NCI-H1930 (cell line): ENCODE data around the gene RAD51AP1.
"Not testable (repeated sequence)": the region's sequence is repeated elsewhere in the genome, so short reads cannot be mapped to it uniquely, and the experiment has no call there.

ENCODE experiments used
- DNase-seq, 2 experiments: peaks; one replicate each; lab custom pipeline; 2025; lab: John Stamatoyannopoulos, UW

RAD51AP1 gene, protein sequence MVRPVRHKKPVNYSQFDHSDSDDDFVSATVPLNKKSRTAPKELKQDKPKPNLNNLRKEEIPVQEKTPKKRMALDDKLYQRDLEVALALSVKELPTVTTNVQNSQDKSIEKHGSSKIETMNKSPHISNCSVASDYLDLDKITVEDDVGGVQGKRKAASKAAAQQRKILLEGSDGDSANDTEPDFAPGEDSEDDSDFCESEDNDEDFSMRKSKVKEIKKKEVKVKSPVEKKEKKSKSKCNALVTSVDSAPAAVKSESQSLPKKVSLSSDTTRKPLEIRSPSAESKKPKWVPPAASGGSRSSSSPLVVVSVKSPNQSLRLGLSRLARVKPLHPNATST

DNA sequence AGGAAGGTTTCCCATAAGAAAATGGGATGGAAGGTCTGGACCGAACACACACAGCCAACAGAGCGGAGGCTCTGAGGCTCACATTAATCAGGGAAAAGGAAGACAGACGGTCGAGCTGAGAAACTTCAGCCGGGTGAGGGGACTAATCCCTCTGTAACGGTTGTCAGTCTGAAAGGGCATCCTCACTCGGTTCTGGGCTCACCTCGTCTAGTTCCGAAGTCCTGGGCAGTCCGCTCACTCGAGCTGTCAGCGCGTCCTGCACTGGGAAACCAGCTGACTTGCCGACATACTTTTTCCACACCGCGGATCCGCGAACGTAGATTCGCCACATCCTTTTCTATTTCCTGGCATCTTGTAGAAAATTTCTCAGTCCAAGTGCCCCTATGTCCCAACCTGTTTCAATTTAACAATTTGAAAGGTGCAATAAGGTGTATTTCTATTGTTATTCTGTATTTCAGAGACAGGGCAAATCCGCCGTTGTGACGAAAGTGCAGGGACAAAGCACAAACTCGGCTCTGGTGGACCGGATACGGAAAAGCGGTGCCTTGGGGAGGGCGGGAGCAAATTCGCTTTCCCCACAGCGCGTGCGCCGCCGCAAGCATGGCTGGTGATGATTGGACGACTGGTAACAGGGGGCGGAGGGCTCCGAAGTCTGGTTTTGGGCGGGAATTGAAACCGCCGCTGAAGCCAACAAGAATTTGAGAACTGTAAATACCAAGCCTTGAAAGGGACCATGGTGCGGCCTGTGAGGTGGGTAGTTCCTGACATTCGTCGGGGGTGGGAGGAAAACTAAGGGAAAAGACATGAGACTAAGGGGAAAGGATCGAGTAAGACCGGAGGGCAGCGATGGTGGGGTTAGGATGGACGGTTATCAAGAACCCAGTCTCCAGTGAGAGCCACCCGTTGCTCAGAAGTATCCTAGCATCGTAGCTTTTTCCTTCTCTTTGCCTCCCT lies at the start of gene RAD51AP1:
TSS of gene RAD51AP1 (plus strand) at position 684 of the 954 bp plus-strand sequence. CDS start at position 734, 50 bp downstream.
- DNase-seq = peak; percentile 92 to 96

DNA sequence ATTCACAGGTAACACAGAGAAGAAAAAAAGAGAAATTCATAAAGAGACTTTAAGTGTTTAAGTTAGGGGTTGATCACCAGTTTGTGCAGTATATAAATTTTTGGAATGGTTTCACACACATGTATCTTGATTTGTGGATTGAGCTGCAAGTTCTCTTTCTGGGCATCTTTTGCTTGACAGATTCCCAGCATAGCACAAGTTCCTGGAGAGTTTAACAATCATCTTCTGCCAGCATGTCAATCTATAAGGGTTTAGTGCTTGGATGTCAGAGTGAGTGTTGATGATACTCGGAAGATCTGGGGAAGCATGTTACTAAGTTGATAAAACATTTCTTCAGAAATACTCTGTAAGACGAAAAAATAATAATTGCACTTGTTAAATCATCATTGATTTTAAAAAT lies 49.1 kb upstream of the RAD51AP1 start:
- DNase-seq = no peak

DNA sequence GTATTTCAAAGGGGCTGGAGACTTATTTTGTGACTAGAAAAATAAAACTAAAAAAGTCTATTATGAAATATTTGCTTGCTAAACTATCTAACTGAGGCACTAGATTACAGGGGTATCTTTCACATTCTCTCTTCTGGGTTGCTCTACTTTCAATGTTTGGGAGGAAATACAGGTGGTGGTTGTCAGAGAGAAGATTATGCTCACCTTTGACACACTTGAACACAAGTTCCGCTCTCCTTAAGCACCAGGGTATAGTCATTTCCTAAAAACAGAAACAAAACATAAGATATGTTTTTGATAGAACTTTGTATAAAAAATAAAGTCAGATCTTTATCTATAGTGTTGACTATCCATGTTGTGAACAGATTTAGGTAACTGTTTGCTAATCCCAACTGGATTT lies 47.7 kb upstream of the RAD51AP1 start:
- no peak for DNase-seq

DNA sequence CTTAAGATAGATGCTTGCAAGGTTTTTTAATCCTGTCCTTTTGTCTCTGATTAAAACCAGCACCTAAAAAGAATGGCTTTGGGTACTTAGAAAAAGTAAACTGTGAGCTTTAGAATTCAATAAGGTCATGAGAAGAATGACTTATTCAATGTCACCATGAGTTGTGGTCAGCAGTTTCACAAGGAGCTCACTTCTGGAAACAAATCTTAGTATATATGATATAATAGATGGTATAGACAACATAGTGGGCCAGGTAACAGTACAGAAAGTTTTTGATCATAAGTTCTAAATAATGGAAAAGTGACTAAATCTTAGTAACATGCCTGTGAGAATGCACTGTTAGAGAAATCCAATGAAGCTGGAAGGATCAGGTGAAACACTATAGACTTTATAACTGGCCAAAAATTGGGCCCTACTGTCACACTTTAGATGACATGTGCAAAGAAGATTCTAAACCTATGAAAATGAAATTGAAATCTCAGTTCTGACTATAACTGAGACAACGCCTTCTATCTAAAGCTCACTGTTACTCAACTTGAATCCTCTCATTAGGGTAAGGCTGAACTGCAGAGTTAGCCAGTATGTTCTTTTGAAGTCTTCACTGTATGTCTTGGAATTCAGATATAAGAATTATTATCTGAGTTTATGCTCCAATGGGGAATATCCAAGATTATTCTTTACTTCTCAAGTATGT lies 42.4 kb upstream of the RAD51AP1 start:
- DNase-seq = no peak

DNA sequence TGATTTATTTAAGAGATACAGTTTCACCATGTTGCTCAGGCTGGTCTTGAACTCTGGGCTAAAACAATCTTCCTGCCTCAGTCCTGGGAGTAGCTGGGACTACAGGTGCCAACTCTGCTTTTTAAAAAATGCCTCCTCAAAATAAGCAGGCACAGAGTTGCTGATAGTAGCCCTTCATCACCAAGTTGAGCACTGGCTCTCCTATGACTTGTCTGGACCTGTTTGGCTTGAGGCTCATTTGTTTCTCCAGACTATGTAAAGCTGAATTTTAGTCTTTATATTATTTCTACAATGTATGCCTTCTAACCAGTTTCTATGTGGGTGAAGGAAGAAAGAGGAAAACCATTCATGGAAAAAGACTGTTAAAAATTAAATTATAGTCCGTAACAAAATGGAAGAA lies 39.5 kb upstream of the RAD51AP1 start:
- no peak for DNase-seq

DNA sequence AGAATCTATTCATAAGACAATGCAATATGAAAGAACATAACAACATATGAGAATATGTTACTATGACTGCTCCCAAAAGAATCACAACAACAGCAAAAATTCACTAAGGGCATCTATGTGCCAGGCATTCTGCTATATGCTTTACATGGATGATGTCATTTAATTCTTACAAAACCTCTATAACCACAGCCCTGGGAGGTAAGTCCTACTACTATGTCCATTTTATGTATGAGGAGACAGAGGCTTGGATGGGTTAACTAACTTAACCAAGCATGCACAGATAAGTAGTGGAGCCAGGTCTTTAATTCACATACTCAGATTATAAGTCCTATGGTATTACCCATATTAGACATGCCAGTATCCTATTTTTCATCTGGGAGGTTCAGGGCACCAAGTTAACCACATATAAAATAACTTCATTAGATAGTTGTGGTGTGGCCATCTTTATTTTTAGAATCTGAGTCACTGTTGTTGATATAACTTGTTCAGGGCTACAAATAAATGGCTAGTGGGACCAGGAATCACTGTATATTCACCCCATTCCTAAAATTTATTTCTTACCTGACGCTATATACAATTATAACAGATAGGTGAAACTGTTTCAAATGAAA lies 33.2 kb upstream of the RAD51AP1 start:
- DNase-seq = no peak

DNA sequence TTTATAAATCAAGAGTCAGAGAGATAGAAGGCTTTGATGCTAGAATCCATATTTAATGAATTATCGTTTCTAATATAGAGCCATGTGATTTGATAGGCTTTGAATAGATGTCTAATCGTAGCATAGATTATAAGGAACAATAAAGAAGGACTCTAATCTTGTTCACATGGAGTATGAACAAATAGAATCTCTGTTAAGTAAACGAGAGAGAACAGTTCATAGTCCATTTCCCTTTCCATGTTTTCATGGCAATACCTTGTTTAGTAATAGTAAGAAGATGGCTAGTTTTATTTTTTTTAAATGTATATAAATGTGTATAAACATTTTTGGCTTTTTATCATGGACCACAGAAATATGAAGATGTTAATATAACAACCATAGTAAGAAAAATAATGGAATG lies 32.3 kb upstream of the RAD51AP1 start:
- no peak for DNase-seq

DNA sequence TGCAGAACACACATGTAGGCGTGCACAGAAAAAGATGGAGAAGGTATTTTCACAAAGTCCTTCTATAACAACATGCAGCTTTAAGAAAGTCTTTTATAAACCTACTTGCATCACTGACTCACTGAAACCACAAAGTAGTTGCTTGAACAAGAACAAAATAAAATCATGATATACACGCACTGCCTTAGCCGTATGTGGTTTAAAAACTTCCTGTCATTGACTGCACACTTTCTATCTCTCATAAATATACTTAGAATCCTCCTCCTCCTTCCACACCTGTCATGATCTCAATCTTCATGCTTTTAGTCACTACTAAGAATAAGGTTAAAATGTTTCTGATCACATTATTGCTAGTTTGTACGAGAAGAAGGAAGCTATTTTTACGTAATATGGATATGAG lies 31.8 kb upstream of the RAD51AP1 start:
- no peak for DNase-seq

DNA sequence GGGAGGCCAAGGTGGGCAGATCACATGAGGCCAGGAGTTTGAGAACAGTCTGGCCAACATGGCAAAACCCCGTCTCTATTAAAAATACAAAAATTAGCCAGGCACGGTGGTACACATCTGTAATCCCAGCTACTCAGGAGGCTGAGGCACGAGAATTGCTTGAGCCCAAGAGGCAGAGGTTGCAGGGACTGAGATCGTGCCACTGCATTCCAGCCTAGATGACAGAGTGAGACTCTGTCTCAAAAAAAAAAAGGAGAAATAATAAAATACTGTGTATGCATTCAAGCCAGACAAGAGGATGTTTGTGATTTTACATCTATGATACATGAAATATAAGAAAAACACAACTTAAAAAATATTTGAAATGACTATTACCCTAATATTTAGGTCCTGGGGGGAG lies 30.2 kb upstream of the RAD51AP1 start:
- not testable (repeated sequence) for DNase-seq

DNA sequence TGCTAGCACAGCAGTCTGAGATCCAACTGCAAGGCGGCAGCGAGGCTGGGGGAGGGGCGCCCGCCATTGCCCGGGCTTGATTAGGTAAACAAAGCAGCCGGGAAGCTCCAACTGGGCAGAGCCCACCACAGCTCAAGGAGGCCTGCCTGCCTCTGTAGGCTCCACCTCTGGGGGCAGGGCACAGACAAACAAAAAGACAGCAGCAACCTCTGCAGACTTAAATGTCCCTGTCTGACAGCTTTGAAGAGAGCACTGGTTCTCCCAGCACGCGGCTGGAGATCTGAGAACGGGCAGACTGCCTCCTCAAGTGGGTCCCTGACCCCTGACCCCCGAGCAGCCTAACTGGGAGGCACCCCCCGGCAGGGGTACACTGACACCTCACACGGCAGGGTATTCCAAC lies 29.4 kb upstream of the RAD51AP1 start:
- not testable (repeated sequence) for DNase-seq

DNA sequence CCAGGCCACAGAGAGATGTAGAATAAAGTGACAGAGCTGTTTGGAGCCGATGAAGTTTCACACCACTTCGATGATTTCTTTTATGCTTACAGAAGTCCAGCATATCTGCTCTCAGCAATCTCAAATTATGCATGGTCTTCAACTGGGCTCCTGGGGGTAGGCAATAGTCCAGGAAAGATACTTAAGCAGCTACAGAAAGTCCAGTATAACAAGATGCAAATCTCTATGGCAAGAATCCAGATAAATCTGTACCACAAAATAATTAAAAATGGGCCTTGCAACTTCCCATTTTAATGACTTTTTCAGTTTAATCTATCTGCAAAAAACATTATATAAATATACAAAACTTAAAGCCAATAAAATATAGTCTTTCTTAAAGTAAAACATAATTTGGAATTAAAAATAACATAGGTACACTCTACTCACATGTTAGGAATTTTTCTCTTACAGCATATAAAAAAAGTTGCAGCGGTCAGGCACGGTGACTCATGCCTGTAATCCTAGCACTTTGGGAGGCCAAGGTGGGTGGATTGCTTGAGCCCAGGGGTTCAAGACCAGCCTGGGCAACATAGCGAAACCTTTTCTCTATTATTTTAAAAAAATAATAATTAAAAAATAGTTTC lies 20.5 kb upstream of the RAD51AP1 start:
- DNase-seq = no peak

DNA sequence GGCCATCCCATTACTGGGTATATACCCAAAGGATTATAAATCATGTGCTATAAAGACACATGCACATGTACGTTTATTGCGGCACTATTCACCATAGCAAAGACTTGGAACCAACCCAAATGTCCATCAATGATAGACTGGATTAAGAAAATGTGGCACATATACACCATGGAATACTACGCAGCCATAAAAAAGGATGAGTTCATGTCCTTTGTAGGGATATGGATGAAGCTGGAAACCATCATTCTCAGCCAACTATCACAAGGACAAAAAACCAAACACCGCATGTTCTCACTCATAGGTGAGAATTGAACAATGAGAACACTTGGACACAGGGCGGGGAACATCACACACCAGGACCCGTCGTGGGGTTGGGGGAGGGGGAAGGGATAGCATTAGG lies 15.2 kb upstream of the RAD51AP1 start:
- not testable (repeated sequence) for DNase-seq

DNA sequence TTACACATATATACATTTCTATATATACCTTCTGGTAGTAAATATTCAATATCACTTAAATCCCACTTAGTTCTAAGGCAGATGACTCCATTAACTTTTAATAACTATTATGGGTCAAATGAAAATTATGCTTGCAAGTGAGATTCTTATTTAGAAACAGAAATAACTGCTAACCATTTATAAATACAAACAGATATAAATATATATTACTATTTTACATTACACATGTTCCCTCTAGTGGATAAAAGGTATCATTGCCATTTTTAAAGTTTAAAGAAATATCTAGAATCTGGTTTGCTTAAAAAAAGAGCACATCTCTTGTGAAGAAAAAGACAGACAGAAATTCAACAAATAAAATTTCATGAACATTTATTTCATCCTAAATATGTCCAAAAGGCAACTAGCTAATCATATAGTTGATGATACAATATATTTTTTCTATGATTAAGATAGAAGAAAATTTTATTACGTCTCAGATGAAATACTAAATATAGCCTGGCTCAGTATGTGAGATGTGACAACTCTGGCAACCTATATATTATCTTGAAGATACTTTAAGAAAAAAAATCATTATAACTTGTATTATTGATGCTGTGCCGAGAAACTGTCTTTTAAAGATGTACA lies 11.7 kb upstream of the RAD51AP1 start:
- no peak for DNase-seq

DNA sequence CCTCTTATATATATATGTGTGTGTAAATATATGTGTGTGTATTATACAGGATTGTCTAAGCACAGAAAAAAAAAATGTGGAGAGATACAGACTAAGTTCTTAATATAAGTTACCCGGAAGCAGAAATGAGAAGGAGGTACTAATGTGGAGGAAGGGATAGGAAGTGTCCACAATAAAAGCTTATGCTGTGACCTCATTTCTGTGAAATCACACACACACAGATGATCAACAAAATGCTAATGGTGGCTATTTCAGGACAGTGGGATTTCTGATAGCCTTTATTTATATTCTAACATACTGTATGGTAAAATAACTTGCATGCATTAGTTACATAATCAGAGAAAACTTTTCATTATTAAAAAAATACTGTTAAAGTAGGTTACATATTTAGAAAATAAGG lies 8.5 kb upstream of the RAD51AP1 start:
- DNase-seq = no peak

DNA sequence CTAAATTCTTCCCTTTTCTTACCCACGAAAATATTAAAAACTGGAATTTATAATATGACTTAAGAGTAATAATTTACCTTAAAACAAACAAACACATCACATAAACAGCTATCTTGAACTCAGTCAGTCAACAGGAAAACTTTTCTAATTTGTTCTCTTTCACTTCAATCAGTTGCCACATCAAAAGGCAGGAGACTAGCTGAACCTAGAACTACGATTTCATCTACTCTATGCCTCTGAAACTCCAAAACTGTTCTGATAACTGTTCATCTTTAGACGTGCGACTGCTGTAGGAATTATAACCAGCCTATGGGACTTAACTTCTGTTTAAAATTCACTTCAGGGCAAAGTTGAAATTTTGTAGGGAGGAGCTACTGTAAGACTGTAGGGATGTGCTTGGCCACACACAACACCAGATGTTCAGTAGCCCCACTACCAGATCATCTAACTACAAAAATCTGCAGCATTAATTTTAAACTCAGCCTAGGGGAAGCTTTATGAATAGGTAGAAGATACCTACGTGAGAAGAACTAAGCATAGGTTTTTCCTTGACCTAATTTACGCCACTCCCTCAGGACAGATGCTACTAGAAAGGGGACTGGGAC lies 7.6 kb upstream of the RAD51AP1 start:
- DNase-seq = no peak

DNA sequence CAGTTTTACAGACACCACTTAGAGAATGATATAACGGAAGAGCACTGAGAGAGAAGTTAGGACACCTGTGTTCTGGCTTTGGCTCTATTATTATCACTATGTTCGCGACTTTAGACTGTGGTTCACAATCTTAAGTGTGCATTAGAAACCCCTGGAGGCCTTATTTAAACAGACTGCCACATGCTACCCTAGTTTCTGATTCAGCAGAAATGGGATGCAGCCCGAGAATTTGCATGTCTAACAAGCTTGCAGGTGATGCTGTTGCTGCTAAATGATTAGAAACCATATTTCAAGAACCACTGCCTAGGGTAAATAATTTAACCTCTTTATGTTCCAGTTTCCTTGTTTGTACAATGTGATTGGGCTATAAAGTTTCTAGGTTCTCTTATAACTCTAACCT lies 3.6 kb upstream of the RAD51AP1 start:
- no peak for DNase-seq

DNA sequence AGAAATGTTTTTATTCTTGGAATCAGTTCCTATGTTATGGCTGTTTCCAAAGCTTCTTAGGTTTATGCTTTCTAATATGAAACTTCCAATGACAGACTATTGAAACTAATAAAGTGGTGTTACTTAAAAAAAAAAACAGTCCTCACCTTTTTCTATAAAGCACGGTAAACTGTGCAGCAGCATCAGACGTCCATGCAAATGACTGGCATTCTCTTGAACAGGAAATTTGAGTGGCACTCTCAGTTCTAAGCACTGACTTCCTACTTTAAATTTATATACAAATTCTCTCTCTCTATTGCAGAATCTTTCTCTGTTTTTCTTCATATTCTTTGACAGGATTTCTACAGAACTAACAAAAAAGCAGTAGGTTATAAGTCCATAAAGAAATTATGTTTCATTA lies 2.8 kb upstream of the RAD51AP1 start:
- no peak for DNase-seq

DNA sequence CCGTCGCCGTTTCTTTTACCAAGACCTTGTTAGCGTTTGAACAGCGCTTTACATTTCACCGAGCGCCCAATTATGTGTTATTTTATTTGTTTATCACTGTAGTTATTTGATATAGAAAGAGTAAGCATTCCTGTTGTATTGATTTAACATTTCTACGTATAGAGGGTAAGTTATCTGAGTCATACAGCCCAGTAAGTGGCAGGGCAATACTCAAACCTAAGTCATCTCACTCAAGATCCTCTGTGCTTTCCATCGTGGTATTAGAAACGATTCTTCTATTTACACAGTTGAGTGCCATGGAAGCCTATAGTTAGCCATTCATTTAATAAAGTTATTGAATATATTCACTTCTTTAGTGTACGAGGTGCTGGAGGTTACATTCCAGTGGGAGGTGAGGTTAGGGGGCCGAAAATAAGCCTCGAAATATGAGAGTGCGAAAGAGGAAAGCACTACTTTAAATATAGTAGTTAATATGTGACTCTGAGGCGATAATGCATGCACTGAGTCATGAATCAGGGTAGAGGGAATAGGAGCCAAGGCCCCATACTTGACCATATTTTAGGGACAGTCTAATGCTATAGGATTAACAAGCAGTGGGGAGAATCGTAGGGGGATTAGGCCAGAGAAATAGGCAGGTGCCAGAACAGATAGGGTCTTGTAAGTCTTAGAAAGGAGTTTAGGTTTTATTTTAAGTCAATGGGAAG lies 629 bp downstream of the RAD51AP1 start:
- DNase-seq = no peak

DNA sequence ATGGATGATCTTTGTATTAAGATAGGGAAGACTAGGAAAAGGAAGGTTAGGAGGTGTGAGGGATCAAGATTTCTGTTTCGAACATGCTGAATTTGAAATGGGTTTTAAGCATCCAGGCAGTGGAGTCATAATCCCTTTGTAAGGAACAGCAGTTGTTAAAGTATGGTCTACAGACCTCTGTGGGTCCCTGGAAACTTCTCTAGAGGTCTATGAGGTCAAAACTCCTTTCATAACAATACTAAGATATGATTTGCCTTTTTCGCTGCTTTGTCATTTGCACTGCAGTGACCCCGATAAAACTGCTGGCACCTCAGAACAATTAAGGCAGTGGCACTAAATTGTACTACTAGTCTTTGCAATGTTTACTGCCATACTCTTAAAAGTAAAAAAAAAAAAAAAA lies 1.5 kb downstream of the RAD51AP1 start:
- no peak for DNase-seq

DNA sequence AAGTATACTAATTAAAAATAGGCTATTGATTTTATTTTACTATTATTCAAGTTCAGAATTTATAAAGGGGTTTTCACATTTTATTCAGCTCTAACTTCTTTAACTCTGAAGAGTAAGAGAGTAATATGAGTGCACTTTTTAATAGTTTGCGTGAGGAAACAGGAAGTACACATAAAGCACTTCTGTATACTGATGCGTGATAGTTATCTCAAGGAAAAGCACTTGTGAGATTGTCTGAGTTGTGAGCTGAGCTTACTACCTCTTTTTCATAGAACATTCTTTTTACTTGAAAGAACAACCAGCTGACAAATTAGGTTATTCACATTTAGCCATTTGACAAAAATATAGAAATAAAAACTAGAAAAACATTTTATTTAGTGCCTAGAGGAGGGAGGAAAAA lies 1.9 kb downstream of the RAD51AP1 start:
- no peak for DNase-seq
